ENCODE measurements around the gene GNAI3.
A peak's percentile ranks its signal among the peaks of the same experiment; 100 is the strongest.

The GNAI3 gene

DNA sequence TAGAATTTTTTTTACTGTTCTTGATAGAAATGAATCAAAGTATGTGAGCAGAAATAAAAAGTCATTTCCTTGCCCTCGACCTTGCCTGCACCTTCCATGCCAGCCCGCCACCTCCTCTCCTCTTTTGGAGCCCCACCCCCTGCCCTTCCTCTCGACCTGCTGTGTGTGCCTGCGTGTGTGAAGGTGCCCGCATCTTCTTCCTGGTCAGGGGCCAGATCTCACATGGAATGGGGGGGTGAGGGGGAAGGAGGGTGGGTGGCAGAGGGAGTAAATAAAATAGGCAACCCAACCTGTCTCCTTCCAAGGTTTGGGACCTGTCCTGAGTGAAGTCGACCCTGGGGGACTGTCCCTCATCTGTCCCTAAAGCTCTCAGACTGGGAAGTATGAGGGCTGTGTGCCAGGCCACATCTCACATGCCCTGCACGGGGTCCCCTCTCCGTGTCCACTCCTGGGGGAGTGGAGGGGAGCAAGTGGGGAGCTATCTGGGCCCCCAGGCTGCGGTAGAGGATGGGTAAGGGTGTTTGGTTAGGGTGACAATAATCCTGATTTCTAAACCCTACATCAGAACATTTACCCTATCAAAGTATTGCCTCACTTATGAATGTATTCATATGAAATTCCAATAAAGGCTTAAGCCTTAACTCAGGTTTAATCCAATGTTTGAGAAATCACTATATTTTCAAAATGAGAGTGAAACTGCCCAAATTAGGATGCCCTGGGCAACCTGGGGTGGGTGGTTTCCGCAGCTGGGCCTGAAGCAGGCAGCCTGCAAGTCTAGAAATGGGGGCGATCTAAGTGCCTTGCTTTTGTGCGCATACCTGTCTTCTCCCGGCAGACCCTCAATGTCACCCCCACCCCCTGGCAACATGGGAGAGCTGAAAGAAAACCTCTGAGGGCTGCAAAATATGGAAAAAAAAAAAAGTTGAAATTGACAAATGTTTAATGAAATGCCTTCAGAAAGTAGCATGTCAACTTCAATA lies 86.6 kb downstream of the GNAI3 start:
- no peak for DNase-seq (ENCODE audit: extremely low read depth in 1 of 2, low read depth in 1 of 2)

DNA sequence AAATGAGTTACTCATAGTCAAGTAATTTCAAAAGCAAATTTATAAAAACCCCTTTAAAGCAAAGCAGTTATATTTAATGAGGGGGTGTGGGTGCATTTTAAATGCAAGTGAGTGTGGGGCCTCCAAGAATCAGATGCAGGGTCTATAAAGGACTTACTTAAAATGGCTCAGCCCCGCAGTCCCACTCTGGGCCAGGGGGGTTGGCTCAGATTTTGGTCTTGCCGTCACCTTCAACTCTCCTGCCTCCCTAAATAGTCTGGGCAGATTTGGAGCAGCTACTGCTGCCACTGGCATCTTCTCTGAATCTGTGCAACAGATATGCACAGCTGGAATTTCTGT lies 87.4 kb downstream of the GNAI3 start:
- no peak for DNase-seq (ENCODE audit: extremely low read depth in 1 of 2, low read depth in 1 of 2)

DNA sequence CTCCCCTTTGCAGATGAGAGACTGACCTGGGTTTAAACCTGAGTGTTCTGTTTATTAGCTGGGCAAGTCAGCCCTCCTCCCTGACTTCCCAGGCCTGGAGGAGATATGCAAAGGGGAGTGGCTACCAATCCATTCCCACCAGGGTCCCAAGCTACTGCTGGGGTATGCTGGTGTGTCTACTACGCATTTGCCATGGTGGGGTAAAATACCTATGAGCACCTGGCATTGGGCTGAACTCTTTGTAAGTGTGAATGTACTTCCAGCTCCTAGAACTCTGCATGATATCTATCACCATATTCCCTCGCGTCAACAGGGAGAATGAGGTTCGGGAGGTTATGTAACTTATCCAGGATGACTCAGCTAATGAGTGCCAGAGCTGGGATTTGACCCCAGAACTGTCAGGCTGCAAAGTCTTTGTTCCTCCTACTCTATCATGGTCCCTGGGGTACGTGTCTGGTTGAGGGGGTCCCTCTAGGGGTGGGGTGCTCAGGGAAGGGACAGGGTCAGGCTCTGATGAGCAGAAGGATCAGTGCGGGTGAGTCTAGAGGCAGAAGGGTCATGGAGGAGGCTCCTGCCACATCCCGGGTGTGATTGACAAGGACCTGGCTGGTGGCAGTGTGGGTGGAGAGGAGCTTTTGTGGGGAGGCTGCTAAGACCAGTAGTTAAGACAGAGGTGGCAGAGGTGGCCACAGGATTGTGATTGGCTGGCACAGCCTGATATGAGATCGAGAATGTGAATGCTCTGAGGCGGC lies 88.0 kb downstream of the GNAI3 start:
- DNase-seq (ENCODE audit: extremely low read depth in 1 of 2, low read depth in 1 of 2), result no peak

DNA sequence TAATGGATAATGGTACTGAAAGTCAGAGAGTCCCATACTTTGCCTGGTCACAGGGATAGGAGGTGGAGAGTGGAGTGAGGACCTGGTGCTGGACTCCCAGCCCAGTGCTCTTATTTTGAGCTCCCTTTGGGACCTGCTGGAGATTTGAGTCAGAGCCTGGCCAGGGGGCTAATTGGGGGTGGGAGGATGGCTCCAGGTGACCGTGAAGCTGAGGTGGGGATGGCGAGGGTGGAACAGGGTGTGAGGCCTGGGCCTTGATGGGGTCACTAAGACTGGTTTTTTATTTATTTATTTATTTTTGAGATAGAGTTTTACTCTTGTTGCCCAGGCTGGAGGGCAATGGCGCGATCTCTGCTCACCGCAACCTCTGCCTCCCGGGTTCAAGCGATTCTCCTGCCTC lies 89.0 kb downstream of the GNAI3 start:
- DNase-seq (ENCODE audit: extremely low read depth in 1 of 2, low read depth in 1 of 2), result no peak

DNA sequence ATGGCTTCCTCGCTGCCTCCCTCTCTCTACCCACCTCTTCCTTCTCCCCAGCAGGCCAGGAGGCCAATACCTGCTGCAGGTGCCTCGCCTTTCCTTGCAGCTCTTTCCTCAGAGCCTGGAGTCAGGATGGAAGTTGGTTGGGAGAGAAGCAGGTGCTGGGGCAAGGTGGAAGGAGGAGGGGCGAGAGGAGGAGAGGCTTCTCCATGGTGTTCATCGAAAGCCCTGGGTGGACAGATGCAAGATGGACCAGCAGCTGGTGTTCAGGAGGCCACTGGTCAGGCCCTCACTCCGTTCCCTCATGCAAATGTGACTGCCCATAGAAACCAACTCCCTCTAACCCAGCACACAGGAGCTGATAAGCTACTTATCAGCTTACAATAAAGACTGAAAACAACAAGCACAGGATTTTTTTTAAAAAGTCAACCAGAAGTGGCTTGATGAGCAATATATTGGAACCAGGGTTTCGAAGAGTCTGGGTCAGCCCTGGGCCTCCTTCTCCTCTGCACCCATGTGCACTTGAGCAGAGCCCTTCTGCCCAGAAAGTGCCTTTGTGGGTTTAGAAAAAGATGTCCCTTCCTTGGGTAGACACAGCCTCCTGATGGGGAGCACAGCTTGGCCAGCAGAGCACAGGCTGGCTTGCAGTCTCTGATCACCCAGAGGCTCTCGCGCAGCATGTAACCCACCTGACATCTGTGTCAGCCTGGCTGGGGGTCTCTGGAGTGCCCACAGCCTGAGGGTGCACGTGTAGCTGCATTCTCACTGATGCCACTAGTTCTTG lies 90.8 kb downstream of the GNAI3 start:
- DNase-seq (ENCODE audit: extremely low read depth in 1 of 2, low read depth in 1 of 2), result no peak

DNA sequence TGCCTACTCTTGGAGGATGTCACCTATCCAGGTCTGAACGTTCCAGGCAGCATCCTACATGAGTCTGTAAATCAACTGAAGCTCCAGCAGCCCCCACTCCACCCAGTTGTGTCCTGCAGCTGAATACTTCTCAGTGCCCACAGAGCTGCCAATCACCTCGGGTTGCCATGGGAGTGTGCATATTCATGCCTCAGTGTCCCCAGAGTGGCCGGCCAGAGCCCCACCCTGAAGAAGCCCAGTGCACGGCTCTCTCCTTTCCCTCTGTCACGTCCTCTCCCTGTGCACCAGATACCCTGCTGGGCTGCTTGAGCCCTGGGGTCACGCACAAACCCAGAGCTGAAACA lies 91.4 kb downstream of the GNAI3 start:
- no peak for DNase-seq (ENCODE audit: extremely low read depth in 1 of 2, low read depth in 1 of 2)

DNA sequence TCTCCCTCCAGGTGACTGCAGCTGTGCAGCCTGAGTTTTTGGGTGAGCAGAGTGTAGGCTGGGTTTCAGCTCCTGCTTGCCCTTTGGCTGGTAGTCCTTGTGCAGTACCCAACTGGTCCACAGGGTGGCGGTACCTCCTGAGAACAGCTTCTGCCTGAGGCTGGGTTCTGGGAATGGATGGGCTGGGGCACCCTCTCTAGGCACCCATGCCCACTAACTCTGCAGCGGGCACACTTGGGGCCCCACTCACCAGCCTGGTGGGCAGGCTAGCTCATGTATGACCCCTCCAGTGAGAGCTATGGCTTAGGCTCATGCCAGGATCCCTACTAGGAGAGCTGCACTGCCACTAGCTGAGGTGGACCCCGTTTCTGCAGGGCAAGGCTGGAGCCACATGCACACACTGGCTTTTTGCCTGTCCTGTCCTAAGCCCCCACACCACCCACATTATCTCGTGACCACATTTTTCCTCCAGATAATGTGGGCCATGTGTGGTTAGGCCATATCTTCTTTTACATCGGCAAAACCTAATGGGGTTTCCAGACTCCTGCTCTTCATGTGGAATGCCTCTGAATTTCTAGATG lies 92.0 kb downstream of the GNAI3 start:
- peak; percentile 59 to 81 for DNase-seq (ENCODE audit: extremely low read depth in 1 of 2, low read depth in 1 of 2)

DNA sequence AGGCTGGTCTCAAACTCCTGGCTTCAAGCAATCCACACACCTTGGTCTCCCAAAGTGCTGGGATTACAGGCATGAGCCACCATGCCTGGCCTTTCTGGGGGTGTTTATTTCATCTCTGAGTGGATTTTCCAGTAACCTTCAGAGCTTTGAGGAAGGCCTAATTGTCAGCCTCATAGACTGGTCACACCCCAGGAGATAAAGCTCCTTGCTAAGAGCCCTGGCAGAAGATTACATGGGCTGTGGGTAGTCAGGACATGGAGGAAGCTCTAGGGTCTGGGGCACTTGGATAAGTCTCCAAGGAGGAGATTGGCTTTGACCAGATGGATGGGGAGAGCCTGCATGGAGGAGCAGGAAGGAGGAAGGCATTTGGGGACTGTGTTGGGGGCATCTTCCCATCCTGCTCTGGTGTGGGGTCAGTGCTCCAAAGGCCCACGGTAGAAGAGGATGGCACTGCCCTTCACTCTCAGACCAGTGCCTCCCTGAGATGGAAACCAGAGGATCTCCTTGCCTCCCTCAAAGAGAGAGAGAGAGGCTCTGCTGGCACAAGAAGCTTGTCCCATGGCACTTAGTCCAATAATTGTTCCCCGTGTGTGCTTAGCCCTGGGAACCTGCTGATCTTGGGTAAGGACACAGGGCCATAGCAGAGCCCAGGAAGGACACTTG lies 92.8 kb downstream of the GNAI3 start:
- DNase-seq (ENCODE audit: extremely low read depth in 1 of 2, low read depth in 1 of 2), result no peak

DNA sequence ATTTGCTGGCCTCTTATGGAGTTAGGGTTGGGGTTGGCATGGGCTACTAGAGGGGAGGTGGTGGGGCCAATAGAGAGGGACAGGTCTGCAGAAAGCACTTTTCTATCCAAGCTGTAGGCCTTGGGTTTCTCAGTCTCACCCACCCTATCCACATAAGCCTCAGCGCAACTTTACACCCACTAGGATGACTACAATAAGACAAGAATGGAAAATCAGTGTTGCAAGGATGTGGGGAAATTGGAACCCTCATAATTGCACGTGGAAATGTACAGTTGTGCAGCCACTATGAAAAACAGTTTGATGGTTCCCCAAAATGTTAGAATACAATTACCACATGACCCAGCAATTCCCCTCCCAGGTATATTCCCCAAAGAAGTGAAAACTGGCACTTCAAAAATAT lies 93.4 kb downstream of the GNAI3 start:
- DNase-seq (ENCODE audit: extremely low read depth in 1 of 2, low read depth in 1 of 2), result no peak

DNA sequence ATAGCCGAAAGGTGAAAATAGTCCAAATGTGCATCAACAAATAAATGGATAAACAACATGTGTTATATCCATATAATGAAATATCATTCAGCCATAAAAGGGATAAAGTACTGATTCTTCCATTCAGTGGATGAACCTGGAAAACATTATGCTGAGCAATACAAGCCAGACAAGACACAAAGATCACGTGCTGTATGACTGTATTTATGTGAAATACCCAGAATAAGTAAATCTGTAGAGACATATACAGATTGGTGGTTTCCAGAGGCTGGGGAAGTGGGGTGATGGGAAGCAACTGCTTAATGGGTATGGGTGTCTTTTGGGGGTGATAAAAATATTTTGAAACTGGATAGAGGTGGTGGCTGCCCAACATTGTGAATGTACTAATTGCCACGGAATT lies 94.2 kb downstream of the GNAI3 start:
- DNase-seq (ENCODE audit: extremely low read depth in 1 of 2, low read depth in 1 of 2), result no peak

DNA sequence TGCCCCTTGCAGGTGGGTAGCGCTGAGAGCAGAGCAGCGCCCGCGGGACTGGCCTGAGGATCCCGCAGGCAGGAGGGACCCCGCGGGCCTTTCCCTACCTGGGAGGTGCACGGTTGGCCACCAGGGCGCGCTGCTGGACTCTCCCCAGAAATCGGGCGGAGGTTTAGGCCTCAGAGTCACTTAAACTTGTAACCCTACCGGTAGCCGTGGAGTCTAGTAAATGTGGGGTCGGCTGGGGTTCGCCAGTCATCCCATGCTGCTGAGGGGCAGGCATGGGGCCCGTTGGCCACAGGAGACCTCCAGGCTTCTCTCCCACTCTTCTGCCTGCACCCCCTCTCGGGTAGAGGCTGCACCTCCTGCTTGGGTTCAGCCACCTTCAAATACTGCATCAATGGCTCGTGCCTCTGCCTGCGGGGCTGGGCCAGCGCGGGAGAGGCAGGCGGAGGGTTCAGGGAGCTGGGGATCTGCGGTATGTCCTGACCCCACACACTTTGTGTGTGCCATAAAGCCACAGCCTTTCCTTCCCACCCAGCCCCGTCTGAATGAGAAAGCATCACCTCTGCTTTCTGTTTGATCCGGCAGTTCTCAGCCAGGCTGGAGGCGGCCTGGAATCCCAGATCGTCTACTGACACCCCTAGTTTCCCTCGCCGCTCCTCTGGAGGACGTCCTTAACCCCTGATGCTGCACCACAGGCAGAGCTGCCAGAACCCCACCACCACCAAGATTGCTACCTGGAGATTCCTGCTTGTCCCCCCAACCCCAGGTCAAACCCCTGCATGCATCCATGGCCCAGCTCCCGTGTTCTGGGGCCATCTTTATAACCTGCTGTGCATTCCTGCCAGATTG lies 95.2 kb downstream of the GNAI3 start:
- DNase-seq (ENCODE audit: extremely low read depth in 1 of 2, low read depth in 1 of 2), result peak; percentile 71 to 77

DNA sequence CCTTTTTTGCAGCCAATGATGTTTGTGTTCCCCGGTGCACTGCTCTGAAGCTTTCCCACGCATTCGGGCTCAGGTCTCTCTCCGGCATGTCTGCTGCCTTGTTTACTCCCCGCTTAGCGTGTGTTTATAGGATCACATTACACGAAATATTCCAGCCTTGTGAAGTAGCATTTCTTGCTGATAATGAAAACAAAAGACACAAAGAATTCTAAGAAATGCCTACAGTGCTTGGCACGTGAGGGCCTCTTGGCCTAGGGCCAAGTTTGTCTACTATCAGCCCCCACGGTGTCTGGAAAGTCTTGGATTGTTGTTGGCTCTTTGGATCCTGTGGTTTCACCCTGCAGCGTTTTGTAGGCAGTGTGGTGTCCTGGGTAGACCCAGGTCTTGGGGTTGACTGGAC lies 96.3 kb downstream of the GNAI3 start:
- DNase-seq (ENCODE audit: extremely low read depth in 1 of 2, low read depth in 1 of 2), result no peak

DNA sequence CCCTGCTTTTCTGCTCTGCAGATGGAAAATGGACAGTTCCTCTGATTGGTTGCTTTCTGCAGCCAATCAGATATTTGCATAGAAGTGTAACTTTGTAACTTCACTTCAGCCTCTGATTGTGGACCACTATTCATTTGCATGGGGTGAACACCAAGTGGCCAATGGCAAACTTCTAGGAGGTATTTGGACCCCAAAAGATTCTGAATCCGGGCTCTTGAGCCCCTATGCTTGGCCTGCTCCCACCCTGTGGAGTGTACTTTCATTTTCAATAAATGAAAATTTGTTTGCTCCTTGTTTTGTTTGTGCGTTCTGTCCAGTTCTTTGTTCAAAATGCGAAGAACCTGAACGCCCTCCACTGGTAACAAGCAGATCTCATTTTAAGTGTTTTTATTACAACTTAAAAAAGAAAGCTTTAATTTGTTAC lies 101.1 kb downstream of the GNAI3 start:
- no peak for DNase-seq (ENCODE audit: extremely low read depth in 1 of 2, low read depth in 1 of 2)

DNA sequence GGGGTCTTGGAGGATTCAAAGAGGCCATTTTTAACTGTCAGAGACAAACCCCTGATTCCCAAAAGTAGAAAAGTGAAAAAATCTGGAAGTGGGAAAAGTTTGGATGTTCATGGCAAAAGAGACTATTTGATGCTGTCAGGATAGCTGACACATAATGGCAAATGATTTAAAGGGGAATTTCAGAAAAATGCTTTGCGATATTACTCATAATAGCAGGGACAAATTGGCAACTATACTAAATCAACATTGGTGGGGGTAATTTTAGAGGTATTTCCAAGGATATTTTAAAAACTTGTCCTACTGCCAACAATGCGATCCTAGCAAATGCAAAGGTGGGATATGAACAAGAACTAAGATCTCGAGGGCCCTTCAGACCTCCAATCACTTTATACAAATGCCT lies 102.2 kb downstream of the GNAI3 start:
- no peak for DNase-seq (ENCODE audit: extremely low read depth in 1 of 2, low read depth in 1 of 2)

DNA sequence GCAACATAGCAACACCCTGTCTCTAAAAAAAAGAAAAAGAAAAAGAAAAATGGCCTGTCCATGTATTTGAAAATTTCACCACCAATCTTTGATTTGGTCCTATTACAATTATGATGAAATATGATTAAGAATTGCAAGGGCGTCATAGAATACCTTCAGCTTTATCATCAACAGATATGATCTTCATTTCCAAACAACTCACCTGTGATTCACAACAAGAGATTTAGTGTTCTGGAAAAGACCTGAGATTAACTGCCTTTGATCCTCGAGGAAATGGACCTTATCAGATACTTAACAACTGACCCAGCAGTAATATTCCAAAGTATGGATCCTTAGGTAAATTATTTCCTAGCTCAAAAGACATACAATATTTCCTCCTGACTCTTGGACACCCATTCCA lies 104.0 kb downstream of the GNAI3 start:
- no peak for DNase-seq (ENCODE audit: extremely low read depth in 1 of 2, low read depth in 1 of 2)

DNA sequence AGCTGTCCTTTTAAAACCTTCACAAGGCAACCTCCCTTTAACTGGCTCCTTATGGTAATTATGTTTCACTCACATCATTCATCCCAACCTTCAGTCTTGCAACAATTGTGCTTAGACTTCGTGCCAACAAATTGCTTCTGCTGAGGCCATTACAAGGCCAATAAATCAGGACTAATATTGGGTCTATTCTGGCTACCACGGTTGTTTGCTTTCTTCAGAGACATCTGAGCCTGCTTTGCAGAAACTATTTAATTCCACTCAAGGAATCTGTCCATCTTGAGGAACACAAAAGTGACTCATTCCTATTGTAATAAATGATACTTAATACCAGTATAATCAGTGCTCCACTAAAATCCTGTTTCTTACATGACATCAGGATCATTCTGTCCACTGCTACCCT lies 104.9 kb downstream of the GNAI3 start:
- DNase-seq (ENCODE audit: extremely low read depth in 1 of 2, low read depth in 1 of 2), result no peak

DNA sequence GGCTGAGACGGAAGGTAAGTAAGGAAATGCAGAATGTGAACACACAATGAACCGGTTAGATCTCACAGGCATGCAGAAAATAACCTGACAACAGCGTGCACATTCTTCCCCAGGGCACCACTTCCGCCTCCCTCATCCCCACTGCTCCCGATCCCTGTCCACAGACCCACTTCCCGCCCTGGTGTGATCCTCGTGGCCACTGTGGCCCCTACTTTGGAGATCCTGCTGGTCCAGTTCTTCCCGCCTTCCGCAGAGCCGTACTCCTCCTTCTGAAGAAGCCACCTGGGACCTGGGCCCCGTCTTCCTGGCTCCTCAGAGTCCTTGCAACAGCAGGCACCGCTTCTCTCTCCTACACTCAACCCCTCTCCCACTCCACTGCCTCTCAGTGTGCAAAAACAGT lies 106.1 kb downstream of the GNAI3 start:
- no peak for DNase-seq (ENCODE audit: extremely low read depth in 1 of 2, low read depth in 1 of 2)

DNA sequence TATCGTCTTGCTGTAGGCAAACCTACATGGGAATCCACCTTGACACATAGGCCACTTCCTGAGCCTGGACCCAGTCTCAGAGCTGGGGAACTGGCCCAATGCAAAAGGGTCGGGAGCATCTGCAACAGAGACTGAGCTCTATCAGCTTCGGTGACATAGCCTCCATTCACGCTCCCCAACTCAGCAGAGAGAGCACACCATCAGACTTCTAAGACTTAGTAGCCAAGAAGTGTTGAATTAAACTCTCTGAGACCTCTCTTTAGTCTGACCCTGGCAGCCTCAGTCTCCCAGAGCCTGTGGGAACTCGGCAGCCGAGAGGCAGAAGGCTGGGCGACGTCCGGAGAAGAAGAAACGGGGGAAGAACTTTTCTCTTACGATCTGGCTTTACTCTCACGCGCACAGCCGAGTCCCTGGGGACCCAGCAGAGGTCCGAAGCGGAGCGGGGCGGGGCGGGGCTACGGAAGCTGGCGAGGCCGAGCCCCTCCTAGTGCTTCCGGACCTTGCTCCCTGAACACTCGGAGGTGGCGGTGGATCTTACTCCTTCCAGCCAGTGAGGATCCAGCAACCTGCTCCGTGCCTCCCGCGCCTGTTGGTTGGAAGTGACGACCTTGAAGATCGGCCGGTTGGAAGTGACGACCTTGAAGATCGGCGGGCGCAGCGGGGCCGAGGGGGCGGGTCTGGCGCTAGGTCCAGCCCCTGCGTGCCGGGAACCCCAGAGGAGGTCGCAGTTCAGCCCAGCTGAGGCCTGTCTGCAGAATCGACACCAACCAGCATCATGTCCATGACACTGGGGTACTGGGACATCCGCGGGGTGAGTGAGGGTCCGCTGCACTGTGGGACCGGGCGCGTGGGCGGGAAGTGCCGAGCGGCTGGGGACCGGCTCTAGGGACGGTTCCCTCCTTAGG lies 107.5 kb downstream of the GNAI3 start, which contains the start of gene GSTM4:
Gene GSTM4, plus strand, starts transcription at position 485 of the 905 bp plus-strand sequence. Its CDS starts 291 bp downstream, at position 776.
- DNase-seq (ENCODE audit: extremely low read depth in 1 of 2, low read depth in 1 of 2), result peak; percentile 50 to 66

DNA sequence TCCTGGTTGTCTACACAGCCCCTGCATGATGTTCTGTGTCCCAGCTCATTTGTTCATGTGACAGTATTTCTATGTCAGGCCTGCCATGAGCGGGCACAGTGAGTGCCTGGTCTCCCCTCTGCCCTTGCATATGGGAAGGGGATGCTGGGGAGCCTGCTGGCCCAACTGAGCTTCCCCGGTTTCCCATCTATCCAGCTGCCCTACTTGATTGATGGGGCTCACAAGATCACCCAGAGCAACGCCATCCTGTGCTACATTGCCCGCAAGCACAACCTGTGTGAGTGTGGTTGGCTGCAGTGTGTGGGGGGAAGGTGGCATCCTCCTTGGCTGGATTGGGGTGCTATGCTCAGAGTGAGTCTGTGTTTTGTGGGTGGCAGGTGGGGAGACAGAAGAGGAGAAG lies 109.0 kb downstream of the GNAI3 start:
- DNase-seq (ENCODE audit: extremely low read depth in 1 of 2, low read depth in 1 of 2), result no peak
